GM19240 (cell line): ENCODE measurements around the gene CNTN4.

Experiments
- DNase-seq: peaks from one replicate; pipeline ENCODE4 v3.0.0; 2011; ENCODE audit warnings: low spot score; ENCODE audit not compliant: insufficient read length

The CNTN4 gene

GRCh38 chr3:2261747-2262146 lies 163.1 kb downstream of the CNTN4 start:
- DNase-seq, result no peak

DNA sequence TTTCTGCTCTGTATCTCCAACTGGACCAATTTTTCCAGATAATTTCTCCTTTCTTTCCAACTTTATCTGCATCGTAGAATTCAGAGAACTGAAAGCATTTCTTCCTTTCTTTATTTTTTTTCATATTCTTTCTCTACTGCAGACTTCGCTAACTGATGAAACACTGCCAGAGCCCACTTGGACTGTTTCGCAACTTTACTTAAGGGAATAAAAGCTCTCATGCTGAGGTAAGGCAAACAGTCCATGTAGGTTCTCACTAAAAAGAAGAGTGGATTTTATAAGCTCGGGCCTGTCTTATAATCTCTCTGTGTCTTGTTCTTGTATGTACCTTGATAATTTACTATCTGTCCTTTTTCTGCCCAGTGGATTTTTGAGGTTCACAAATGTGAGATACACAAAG lies 163.5 kb downstream of the CNTN4 start:
- DNase-seq, result no peak

- no peak for DNase-seq
These were observed 167.9 kb downstream of the CNTN4 start for GRCh38 chr3:2266606-2267005.

GRCh38 chr3:2268779-2269178 lies 170.1 kb downstream of the CNTN4 start:
- no peak for DNase-seq

DNA sequence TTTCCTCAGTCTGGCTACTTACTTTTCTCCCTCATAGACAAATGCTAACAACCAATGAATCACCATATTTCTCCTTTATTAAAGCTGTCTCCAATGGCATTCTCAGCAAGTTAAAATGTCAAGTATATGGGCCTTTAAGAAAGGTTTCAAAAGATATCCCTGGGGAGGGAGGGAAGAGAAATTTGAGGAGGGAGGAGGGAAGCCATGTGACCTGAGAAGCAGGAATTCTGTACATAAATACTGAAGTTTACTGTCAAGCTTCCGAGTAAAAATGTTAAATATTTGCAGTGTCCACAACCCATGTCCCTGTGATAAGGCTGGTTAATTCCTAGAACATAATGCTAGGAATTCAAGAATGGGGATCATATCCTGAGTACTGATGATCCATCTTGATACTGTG lies 175.9 kb downstream of the CNTN4 start:
- no peak for DNase-seq

- no peak for DNase-seq
These were observed 185.2 kb downstream of the CNTN4 start for GRCh38 chr3:2283818-2284217.

GRCh38 chr3:2300938-2301337 lies 202.3 kb downstream of the CNTN4 start:
- no peak for DNase-seq

- no peak for DNase-seq
These were observed 202.7 kb downstream of the CNTN4 start for GRCh38 chr3:2301361-2301760.

DNA sequence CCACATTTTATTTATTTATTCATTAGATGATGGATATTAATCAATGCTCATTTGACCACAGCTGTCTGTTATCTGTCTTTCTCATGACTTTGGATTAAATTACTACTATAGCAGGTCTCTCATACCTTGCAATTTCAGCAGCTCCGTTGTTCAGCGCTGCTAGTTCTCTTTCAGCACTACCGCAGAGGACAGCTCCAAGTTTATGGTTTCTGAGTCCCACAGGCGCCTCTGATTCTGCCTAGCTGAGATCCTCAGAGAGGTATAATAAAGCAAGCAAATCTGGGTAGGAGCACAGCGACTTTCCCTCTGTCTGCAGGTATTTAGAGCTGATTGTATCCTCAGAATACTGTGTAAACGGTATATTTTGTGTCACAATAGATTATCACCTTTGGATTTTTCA lies 204.9 kb downstream of the CNTN4 start:
- DNase-seq, result no peak

GRCh38 chr3:2311022-2311421 lies 212.4 kb downstream of the CNTN4 start:
- DNase-seq, result no peak

- no peak for DNase-seq
These were observed 218.9 kb downstream of the CNTN4 start for GRCh38 chr3:2317521-2317920.

DNA sequence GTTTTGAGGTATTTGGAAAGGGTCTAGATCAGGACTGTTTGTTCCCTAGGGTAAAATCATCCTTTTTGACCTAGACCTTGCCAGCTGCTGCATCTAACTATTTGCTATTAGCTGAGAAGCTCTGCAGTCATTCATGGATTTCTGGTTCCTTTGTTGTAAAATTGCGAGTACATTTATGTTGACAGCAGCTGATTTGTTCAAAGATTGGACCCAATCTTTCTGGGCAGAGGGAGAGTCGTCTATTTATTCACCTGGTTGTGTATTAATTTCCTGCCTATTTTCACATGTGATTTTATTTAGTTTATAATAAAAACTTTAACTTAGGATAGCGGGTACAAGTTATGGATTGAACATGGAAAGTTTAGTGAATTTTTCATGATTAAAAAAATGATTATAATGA lies 236.3 kb downstream of the CNTN4 start:
- no peak for DNase-seq

- DNase-seq, result no peak
These were observed 244.5 kb downstream of the CNTN4 start for GRCh38 chr3:2343031-2343682.

GRCh38 chr3:2352134-2352762 lies 253.6 kb downstream of the CNTN4 start:
- no peak for DNase-seq

- DNase-seq, result no peak
These were observed 256.0 kb downstream of the CNTN4 start for GRCh38 chr3:2354702-2355101.

DNA sequence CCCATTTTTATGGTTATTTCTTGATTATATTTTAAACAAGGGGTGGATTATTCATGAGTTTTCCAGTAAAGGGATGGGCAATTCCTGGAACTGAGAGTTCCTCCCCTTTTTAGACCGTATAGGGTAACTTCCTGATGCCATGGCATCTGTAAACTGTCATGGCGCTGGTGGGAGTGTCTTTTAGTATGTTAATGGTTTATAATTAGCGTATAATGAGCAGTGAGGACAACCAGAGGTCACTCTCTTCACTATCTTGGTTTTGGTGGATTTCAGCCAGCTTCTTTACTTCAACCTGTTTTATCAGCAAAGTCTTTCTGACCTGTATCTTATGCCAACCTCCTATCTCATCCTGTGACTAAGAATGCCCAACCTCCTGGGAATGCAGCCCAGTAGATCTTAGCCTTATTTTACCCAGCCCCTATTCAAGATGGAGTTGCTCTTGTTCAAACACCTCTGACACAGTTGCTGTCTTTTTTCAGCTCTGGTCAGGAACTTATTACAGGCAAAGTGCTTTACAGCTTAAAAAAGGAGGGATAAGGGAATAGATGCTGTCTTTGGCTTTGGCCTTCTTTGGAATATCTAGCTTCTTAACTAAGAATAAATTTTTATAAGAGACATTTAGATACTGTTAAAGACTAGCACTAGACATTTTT lies 257.8 kb downstream of the CNTN4 start:
- no peak for DNase-seq

DNA sequence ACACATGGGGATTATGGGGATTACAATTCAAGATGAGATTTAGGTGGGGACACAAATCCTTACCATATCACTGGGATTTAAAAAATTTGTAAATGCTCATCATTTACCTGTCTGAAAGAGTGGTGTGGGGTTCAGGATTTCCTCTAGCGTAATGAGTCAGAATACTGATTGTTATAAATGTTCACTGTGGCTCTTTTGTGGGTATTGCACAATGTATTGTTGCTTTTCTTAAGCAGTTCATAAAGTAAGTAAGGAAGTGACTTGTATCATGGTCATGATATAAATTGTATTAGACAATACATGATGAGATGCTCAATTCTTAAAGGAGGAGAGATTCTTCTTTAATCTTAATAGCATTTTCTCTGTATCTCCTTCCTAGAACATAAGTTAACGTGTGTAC lies 262.1 kb downstream of the CNTN4 start:
- DNase-seq, result no peak

GRCh38 chr3:2362122-2362521 lies 263.5 kb downstream of the CNTN4 start:
- DNase-seq, result no peak

DNA sequence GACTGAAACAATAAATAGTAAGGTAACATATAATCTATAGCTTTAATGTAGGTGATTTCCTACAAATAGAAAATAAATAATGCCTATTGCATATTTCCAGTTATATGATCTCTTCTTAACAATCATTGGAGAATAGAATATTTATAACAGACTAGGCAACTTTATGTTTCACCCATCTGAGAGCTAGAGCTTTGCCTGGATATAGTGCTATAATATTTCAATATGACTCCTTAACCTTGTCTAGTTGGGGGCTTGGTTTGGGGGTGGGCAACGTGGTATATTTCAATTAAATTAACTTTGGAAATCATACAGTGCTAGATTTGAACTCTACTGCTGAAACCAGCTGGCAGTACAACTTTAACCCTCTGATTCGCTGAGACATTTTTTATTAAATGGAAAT lies 265.2 kb downstream of the CNTN4 start:
- no peak for DNase-seq

GRCh38 chr3:2370317-2370716 lies 271.7 kb downstream of the CNTN4 start:
- DNase-seq, result no peak

DNA sequence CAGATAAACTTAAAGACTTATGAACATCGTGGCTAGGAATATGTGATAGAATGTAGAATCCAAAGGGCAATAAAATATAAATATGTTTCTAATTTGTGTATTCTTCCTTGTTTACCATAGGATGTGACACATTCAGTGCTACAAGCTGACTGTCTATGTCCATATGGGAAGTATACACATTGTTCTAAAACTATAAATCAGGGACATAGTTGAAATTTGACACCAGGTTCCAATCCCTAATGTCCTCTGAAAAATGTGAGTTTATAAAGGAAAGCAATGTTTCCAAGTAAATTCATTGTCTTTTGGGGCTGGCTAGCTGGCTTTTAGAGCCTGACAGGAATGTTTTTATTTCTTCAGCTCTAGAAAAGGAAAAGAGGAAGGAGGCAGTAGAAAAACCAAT lies 273.6 kb downstream of the CNTN4 start:
- DNase-seq, result no peak

GRCh38 chr3:2375376-2375775 lies 276.7 kb downstream of the CNTN4 start:
- no peak for DNase-seq

DNA sequence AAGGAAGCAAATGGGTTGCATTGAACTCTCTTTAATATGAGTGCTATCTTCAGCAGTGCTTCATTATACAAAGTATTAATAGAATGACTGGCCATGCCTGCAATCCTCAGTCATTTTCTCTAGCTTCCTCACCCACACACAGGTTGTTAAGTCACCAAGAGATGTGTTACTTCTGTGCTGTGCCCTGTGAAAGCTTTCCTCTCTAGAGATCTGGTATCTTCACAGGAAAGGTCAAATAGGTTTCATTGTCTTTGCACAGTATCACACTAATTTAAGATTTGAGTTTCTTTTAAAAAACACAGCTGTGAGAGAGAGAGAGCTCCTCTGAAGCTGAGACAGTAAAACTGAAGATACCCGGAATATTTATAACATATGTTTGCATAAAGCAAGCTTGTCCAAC lies 278.6 kb downstream of the CNTN4 start:
- no peak for DNase-seq
